DMS79 treated with DMSO at 0.1 percent for 48 hours (cell line): Measurements from ENCODE around the gene IAPP.
"Not testable (repeated sequence)": the region's sequence is repeated elsewhere in the genome, so short reads cannot be mapped to it uniquely, and the experiment has no call there.

Source experiments
- DNase-seq: peaks from one replicate; lab custom pipeline; 2025; lab: John Stamatoyannopoulos, UW

Gene IAPP

GRCh38 chr12:21372602-21373001 is at the start of gene IAPP:
Gene IAPP (plus strand): TSS chr12:21372902. CDS start chr12:21373352, 450 bp downstream.
- no peak for DNase-seq

GRCh38 chr12:21323736-21324135 is 49.0 kb upstream of the IAPP start:
- DNase-seq = no peak

DNA sequence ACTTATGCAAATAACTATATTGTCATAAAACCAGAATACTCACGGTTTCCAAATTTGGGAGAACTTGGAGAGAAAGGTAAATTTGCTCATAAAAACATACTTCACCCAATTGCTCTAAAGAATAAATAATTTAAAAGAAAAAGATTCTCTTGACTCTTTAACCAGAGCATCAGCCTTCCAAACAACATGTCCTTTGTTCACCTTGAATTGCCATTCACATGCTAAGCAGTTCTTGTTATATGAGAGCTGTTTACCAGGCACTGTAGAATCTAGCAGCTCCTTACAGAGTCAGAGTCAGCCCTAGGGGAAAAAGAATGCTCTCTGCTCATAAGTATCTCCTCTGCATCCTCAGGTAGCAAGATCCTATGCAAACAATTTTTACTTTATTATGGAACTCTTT is 48.2 kb upstream of the IAPP start:
- no peak for DNase-seq

DNA sequence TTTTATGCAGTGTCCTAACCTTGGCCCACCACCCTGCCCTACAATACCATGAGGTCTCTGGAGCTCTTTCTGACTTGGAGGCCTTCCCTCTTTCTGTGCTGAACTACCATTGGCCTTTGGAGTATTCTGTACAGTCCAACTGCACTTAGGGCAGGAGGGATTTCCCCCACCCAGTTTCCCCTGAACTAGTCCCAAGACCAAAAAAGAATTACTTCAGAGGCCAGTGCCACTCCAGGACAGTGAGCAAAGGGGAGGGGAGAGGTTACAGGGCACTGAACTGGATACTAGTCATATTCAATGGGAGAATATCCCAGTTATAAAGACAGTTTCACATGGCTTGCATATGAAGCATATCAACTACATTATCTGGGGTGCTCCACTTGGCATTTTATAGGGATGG is 44.1 kb upstream of the IAPP start:
- DNase-seq = no peak

DNA sequence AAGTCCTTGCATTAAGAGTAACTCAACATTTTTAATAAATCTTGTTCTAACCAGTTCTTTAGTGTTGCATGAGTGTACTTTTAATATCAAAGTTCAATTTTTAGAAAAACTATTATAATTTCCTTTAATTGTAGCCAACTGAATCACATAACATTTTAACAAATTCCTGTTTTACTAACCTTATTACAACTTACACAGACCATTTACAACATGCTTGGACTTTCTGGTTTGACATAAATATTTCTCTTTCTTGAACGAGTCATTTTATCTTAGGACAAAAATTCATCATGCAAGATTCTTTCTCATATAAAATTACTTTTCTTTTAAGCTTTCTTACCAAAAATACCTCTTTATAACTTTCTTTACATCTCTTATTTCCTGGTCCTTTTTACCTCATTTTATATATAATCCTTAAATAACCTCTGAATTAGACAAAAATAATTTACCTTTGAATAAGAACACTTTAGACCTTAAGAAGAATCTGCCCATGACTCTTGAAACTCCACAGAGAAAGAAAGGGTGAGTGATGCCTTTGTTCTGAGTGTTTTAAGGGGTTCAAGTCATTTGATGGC is 41.9 kb upstream of the IAPP start:
- DNase-seq = peak; percentile 2

GRCh38 chr12:21334771-21335325 is 37.9 kb upstream of the IAPP start, which contains the start of gene SLCO1A2:
Gene SLCO1A2 (minus strand): TSS chr12:21334917. CDS start chr12:21334647, 270 bp downstream.
- DNase-seq = no peak

DNA sequence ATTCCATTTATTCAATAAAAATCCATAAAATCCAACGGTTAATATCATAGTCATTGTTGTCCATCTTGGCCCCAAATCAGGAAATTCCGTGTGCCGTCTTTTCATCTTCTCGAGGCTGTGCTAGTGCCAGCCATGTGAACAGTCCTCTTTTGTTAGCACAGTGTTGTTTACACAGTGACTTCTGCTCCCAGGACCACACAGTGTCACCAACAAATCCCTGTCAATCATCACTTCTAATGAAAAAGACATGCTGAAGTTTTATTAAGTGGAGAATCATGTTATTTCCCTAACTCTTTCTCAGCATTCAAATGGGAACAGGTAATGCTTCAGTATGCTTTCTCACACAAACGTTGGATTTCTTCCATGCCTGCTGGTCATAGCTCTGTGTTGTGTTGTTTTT is 36.0 kb upstream of the IAPP start:
- DNase-seq = no peak

DNA sequence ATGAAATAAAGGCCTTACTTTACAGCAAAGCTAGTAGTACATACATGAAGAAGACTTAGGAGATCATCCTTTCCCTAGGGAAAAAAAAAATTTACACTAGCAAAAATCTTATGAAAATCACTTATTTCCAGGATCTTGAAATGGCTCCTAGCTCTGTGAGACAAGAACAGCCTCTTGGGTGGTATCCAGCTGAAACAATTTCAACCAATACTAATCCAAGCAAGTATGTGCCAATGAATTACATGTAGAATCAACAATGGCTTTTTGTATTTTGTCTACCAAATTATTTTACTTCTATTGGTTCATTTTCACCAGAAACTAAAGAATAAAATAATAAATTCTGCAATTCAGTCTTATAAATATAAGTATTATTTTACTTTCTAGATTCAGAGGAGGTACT is 35.2 kb upstream of the IAPP start:
- no peak for DNase-seq

- no peak for DNase-seq
Measured at GRCh38 chr12:21337959-21338744, 34.5 kb upstream of the IAPP start.

GRCh38 chr12:21339921-21340320 is 32.8 kb upstream of the IAPP start:
- no peak for DNase-seq

GRCh38 chr12:21340403-21340802 is 32.3 kb upstream of the IAPP start:
- DNase-seq = no peak

GRCh38 chr12:21341769-21342168 is 30.9 kb upstream of the IAPP start:
- DNase-seq = no peak

DNA sequence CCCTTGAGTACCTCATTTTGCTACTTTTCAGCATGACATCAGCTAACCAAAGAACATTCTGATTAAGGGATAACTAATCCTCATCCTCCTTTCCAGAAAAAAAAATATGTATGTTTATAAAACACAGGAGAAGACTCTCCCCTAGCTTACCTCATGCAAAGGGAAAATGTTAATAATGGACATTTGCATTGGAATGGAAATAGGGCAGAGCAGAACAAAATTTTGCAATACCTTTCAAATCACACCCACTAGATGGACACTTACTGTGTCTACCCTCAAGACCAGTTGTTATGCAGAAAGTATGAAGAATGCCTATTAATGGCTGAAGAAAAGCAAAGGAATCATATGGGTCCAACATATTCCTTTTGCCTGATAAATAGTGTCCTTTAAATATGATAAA is 29.1 kb upstream of the IAPP start:
- no peak for DNase-seq

DNA sequence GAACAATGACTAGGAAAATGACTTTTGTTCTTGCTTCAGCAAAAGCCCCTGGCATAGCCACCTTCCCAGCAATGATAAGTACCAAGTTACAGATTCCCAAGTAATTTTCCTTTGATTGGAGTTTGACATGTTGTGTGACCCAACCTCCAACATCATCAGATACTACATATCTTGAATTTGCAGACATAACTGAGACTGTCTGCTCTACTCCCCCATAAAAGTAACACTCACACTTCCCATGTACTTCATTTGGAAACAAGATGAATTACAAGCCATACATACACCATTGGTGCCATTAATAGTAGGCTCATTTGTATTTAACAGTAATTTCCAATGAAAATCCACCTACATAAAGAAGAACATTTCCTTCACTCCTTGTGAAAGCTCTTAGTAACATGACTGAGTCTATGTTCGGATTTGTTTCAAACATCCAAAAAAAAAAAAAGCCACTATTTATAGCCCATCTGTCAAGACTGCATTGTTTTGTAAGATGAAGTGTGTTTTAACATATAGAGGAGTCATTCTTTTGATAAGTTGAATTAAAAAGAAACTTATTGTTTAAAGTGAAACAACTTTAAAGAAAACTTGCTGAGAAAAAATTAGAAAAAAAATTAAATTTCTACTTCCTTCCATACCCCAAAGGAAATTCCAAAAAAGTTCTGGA is 26.0 kb upstream of the IAPP start:
- no peak for DNase-seq

- DNase-seq = no peak
Measured at GRCh38 chr12:21350975-21351374, 21.7 kb upstream of the IAPP start.

GRCh38 chr12:21353487-21353886 is 19.2 kb upstream of the IAPP start:
- DNase-seq = no peak

- DNase-seq = no peak
Measured at GRCh38 chr12:21353948-21354347, 18.8 kb upstream of the IAPP start.

DNA sequence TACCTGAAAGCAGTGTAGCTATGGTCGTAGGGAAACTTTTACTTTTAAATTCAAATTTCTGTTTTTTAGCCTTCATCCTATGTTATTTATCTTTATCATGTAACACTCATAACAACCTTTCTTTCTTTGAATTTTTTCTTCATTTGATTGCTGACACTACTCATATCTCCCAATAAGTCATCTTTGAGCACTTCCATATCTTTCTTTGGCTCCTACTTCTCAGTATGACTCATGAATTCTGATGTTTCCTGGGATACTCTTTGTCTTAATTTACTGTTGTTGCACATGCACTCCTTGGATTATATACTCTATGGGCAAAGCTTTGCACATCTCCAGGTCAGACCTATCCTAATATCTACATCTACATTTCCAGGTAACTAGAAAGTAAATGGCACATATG is 18.1 kb upstream of the IAPP start:
- DNase-seq = no peak

DNA sequence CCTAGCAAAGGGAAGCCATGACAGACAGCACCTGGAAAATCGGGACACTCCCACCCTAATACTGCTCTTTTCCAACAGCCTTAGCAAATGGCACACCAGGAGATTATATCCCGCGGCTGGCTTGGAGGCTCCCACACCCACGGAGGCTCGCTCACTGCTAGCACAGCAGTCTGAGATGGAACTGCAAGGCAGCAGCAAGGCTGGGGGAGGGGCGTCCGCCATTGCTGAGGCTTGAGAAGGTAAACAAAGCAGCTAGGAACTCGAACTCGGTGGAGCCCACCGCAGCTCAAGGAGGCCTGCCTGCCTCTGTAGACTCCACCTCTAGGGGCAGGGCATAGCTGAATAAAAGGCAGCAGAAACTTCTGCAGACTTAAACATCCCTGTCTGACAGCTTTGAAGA is 12.1 kb upstream of the IAPP start:
- DNase-seq = not testable (repeated sequence)

- DNase-seq = no peak
Measured at GRCh38 chr12:21369141-21369980, 3.3 kb upstream of the IAPP start.

- no peak for DNase-seq
Measured at GRCh38 chr12:21370845-21371449, 1.8 kb upstream of the IAPP start.

GRCh38 chr12:21379218-21379617 is 6.5 kb downstream of the IAPP start:
- DNase-seq = no peak
